ENCODE measurements around the gene KLHL26. TPM values are rescaled to one million over a fixed set of nuclear protein-coding genes. Genes with fewer than 3 reads are reported as not detected.

Gene KLHL26
- total RNA-seq, 1 donor from 2014 or later = 12.3 TPM

DNA sequence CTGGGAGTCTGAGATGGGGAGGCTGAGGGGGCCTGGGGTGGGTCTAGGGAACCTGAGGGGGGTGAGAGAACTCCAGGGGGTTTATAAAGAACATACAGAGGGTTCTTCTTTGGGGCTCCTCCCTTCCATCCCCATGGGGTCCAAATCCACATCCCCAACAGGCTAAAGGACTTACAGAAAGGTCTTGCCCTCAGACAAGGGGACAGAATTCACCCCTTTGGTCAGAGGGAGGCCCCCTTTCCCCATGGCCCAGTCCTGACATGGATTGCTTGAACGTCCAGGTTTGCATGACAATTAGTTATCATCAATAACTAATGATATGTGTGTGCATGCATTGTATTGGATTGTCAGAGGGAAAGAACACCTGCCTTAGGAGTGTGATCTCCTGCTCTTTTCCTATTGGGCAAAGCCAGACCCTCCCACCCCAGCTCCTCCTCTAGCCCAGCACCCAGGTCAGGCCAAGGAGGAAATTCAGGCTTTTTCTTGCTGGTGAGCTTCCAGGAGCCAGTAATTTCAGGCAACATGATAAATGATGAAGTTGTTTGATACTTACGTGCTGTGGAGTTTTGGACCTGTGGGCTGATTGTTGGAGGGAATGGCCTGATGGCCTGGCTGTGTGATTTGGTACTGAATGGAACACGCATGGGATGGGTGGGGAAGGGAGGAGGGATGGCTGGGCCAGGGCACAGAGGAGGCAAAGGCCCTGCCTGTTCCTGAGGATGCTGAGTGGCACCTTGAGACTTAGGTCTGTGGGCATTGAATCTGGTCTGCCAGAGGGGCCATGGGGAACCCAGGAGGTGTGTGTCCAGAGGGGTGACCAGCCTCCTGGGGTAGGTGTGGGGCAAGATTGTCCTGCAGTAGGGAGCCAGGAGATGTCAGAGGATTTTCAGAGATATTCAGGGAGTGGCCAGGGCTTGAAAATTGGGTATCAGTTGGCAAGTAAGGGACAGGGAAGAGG is 1.1 kb downstream of the KLHL26 start:
- DNase-seq (ENCODE audit: low read depth, low spot score) = no peak
- H3K27me3 Mint-ChIP-seq (ENCODE audit: low read depth) = no peaks in the 10 kb centered on the region
- H3K36me3 Mint-ChIP-seq (ENCODE audit: low read depth) = no peaks in the 10 kb centered on the region
- H3K9me3 Mint-ChIP-seq = no peaks in the 10 kb centered on the region
- H3K27ac Mint-ChIP-seq (ENCODE audit: unreplicated experiment) = peak overlapping the region; percentile 67
- TF ChIP-seq, protein P1, sequence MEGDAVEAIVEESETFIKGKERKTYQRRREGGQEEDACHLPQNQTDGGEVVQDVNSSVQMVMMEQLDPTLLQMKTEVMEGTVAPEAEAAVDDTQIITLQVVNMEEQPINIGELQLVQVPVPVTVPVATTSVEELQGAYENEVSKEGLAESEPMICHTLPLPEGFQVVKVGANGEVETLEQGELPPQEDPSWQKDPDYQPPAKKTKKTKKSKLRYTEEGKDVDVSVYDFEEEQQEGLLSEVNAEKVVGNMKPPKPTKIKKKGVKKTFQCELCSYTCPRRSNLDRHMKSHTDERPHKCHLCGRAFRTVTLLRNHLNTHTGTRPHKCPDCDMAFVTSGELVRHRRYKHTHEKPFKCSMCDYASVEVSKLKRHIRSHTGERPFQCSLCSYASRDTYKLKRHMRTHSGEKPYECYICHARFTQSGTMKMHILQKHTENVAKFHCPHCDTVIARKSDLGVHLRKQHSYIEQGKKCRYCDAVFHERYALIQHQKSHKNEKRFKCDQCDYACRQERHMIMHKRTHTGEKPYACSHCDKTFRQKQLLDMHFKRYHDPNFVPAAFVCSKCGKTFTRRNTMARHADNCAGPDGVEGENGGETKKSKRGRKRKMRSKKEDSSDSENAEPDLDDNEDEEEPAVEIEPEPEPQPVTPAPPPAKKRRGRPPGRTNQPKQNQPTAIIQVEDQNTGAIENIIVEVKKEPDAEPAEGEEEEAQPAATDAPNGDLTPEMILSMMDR (conservative IDR thresholded peaks at IDR 0.05) = no peak
- H3K4me1 Mint-ChIP-seq = peaks cover 21% of the 10 kb centered on the region
- H3K4me3 Mint-ChIP-seq = peak overlapping the region; percentile 97

GRCh38 chr19:18639706-18640243 is 2.9 kb downstream of the KLHL26 start:
- Mint-ChIP-seq H3K4me1 (peaks cover 25% of the 10 kb centered on the region), H3K27ac (ENCODE audit: unreplicated experiment) (no peak overlapping the region), H3K9me3 (no peaks in the 10 kb centered on the region), H3K36me3 (ENCODE audit: low read depth) (no peaks in the 10 kb centered on the region), H3K4me3 (peak overlapping the region; percentile 46), H3K27me3 (ENCODE audit: low read depth) (no peaks in the 10 kb centered on the region)
- TF ChIP-seq, protein P1 (conservative IDR thresholded peaks at IDR 0.05) = no peak
- DNase-seq (ENCODE audit: low read depth, low spot score) = no peak

- Mint-ChIP-seq H3K9me3 (no peaks in the 10 kb centered on the region), H3K27ac (ENCODE audit: unreplicated experiment) (no peak overlapping the region), H3K4me1 (peaks cover 34% of the 10 kb centered on the region), H3K27me3 (ENCODE audit: low read depth) (no peaks in the 10 kb centered on the region), H3K4me3 (peak overlapping the region; percentile 18), H3K36me3 (ENCODE audit: low read depth) (no peaks in the 10 kb centered on the region)
- no peak for DNase-seq (ENCODE audit: low read depth, low spot score)
- TF ChIP-seq, protein P1 (conservative IDR thresholded peaks at IDR 0.05) = no peak
Measured at GRCh38 chr19:18644196-18645034, 7.6 kb downstream of the KLHL26 start.

DNA sequence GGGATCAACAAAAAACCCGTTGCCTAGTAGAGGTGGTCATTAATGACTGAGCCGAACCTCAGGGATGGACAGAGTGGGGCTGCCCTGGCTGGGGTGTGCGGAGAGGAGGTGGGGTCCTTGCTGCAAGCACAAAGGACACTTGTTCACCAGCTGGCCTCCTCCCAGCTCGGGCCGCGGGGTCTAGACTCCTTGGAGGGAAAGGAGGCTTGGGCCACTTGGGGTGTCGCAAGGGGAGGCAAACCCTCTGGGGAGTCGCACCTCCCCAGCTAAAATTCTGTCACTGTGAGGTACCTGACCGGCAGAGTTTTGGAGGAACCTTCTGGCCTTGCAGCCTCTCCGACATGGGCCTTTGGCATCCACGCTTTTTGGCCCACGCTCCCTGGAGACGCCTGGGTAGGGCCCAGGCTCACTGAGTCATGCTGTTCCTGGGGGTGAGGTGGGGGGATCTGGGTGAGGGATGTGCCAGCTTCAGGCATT is 8.2 kb downstream of the KLHL26 start:
- Mint-ChIP-seq H3K4me1 (peaks cover 41% of the 10 kb centered on the region), H3K9me3 (no peaks in the 10 kb centered on the region), H3K36me3 (ENCODE audit: low read depth) (no peaks in the 10 kb centered on the region), H3K4me3 (peak overlapping the region; percentile 38), H3K27me3 (ENCODE audit: low read depth) (no peaks in the 10 kb centered on the region), H3K27ac (ENCODE audit: unreplicated experiment) (no peak overlapping the region)
- DNase-seq (ENCODE audit: low read depth, low spot score) = no peak
- TF ChIP-seq, protein P1 (conservative IDR thresholded peaks at IDR 0.05) = no peak
